Stimulated activated CD8-positive, alpha-beta memory T cell treated with anti-CD3 and anti-CD28 coated beads, Interleukin-15, amount 100 ng/mL, for 1 hour (primary cell): ENCODE data around the gene LIME1.

Experiments used
- DNase-seq: peaks from one replicate; pipeline ENCODE4 v3.0.0-alpha.2; 2020; ENCODE audit warnings: low read depth

LIME1 gene

GRCh38 chr20:63749597-63750508, 13.4 kb downstream of the LIME1 start:
- DNase-seq = no peak

- no peak for DNase-seq
These were observed 14.5 kb downstream of the LIME1 start for GRCh38 chr20:63750807-63751470.

DNA sequence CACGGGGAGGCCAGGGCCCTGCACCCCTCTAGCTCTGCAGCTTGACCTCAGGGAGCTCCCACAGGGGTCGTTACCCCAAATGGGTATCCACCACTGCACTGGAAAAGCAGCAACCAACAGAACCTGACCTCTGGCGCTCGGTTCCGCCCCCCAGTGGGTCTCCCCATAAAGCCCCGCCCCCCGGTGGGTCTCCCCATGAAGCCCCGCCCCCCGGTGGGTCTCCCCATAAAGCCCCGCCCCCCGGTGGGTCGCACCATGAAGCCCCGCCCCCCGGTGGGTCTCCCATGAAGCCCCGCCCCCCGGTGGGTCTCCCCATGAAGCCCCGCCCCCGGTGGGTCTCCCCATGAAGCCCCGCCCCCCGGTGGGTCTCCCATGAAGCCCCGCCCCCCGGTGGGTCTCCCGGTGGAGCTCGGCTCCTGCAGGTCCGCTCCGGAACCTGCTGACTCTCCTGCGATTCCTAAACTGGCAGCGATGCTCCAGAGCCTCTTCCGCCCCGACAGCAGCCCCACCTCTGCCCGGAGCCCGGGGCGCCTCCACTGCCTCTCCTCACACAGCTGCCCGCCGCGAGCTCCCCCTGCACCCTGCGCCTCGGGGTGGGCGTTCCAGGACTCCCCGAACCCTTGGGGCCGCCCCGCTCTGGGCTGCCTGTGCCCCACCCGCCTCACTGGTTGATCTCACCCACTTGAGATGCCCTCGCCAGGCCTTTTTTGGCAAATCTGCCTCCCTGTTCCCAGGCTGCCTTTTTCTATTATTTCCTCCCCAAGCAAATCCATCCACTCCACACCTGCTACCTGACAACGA, 15.2 kb downstream of the LIME1 start:
- DNase-seq = no peak

DNA sequence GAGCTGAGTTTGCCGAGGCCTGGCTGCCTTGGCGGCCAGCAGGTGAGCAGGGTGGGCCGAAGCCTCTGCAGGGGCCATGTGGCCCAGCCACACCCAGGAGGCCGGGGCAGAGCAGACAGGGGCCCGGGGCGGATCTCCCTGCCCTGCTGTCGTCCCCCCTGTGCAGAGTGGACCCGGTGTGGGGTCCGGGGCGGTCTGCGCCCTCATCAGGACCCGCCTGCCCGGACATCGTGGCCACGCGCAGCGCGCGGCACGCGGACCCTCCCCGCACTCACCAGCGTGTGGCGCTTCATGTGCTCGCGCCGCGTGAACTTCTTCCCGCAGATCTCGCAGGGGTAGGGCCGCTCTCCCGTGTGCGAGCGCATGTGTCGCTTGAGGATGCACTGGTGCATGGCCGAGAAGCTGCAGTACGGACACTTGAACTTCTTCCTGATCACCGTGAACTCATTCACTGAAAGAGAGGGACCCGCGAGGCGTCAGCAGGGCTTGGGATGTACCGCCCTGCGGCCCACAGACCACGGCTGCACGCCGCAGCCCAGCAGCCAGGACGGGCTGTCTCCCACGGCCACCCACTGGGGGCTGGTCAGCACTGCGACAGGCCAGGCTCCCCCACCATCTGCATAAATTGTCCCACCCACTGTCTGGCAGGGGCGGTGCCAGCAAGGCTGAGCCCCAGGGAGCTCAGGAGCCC, 16.1 kb downstream of the LIME1 start:
- no peak for DNase-seq

- no peak for DNase-seq
These were observed 16.9 kb downstream of the LIME1 start for GRCh38 chr20:63753381-63753780.

- no peak for DNase-seq
These were observed 17.5 kb downstream of the LIME1 start for GRCh38 chr20:63754008-63754407.

DNA sequence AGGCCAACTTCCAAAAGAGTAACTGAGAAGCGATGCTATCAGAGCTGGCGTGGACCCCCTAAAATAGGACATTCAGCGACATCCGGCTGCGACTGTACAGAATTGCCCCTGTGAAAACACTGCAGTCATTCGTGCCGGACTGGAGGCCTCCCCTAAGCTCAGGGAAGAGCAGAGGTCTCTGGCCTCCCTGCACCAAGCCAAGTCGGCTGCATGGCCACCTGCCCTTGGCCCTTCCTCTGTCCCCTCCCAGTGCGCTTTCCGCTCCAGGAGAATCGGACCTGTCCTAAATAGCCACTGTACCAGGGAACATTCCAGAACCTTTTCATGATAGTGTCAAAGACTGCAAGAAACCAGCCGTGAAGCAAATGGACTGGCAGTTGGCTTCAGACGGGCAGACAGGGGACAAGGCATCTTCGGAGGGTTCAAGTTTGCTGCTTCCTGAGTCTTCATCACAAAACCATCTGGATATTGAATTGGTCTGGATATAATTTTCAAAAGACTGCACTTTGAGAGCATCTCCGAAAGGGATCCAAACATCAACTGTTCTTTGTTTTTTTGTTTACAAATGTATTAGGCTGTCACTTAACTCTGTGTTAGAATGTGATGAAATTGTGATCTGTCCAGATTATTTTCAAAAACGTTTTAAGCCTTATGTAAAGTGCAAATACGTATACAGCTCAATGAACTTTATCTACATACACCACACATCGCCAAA, 19.6 kb downstream of the LIME1 start:
- DNase-seq = no peak

DNA sequence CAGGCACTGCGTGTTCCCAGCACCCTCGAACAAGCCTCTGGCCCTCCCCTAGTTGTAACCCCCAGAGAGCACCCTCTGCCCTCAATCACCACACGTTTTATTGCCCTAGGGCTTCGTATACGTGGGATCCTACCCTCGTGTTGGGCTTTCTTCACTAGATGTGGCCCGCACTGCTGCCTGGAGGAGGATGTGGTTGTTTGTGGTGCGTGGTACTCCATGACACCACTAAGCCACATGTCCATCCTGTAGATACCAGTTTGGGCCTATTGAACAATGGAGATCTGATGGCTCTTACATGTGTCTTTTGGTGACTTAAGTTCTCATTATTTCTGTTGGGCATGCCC, 20.2 kb downstream of the LIME1 start:
- no peak for DNase-seq

- DNase-seq = no peak
These were observed 21.7 kb downstream of the LIME1 start for GRCh38 chr20:63758152-63758551.

GRCh38 chr20:63759377-63759901, 23.0 kb downstream of the LIME1 start:
- no peak for DNase-seq

GRCh38 chr20:63765082-63765873, 28.8 kb downstream of the LIME1 start:
- no peak for DNase-seq

DNA sequence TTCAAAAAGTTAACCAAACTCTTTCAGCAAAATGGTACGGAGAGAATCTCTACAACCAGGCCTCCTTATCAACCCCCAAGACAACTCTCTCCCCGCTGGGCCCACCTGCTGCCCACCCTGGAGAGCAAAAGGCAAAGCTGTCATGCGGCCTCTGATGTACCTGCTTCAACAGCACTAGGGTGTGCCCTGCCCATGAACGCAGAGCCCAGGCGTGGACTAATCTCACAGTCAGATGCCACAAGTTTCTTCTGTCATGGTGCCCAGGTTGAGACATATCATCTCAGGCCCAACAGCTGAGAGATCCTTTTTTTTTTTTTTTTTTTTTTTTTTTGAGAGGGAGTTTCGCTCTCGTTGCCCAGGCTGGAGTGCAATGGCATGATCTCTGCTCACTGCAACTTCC, 29.4 kb downstream of the LIME1 start:
- no peak for DNase-seq

GRCh38 chr20:63766695-63767426, 30.4 kb downstream of the LIME1 start:
- no peak for DNase-seq

GRCh38 chr20:63767456-63767855, 31.0 kb downstream of the LIME1 start:
- no peak for DNase-seq

DNA sequence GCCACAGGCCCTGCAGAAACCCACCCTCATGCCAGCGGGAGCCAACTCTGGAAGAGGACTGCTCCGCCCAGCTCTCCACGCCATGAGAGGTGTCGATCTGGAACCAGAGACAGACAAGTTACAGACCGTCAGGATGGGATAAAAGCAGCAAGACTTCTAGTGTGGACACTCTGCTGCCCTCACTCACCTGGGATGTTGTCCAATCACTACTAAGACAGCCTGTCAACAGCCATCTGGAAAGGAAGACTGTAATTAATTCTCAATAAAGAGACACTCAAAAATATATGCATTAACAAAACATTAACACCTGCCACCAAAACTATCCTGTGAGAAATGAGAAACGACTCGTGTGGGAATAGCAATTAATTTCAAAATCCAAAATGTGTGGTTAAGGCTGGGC, 31.4 kb downstream of the LIME1 start:
- no peak for DNase-seq

- no peak for DNase-seq
These were observed 32.4 kb downstream of the LIME1 start for GRCh38 chr20:63768591-63769515.

- no peak for DNase-seq
These were observed 33.5 kb downstream of the LIME1 start for GRCh38 chr20:63769891-63770474.

- no peak for DNase-seq
These were observed 34.7 kb downstream of the LIME1 start for GRCh38 chr20:63771046-63771707.
